GM21390 (cell line): Measurements from ENCODE around the gene PSORS1C1.

Source experiments
- ATAC-seq: cut with Tn5 transposase; IDR thresholded peaks from one replicate; pipeline ENCODE4 v1.9.1; 2021; ENCODE audit not compliant: unreplicated experiment

Gene PSORS1C1

DNA sequence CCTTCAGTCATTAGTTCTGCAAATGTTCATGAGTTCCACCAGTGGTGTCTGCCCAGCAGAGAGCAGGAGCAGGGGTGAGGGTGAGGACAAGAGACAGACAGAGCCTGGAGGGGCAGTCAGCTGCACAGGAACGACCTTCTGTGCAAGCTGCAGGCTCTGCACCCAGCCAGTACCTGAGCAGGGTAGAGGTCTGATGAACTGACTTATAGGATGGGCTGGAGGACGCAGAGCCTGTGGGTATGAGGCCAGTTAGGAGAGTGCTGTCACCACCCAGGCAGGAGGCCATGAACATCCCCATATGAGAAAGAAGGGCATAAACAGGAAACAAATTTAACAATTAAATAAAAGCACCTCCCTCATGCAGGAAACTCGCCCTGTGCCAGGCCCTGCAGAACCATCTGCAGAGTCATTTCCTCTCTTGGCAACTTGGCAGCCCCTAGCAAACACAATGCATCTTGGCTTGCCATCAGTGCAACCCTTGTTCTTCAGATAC, 20.2 kb upstream of the PSORS1C1 start:
- no peak for ATAC-seq

DNA sequence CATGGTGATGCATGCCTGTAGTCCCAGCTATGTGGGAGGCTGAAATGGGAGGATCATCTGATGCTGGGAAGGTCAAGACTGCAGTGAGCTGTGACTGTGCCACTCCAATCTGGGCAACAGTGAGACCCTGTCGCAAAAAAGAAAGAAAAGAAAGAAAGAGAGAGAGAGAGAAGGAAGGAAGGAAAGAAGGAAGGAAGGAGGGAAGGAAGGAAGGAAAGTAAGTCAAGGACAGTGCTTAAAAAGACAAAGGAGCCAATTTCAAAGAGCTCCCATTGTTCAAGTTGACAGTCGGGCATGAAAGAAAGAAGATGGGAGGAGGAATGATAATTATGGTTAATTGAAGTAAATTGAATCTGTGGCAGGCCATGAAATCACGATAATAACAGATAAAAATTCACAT, 18.4 kb upstream of the PSORS1C1 start:
- no peak for ATAC-seq

DNA sequence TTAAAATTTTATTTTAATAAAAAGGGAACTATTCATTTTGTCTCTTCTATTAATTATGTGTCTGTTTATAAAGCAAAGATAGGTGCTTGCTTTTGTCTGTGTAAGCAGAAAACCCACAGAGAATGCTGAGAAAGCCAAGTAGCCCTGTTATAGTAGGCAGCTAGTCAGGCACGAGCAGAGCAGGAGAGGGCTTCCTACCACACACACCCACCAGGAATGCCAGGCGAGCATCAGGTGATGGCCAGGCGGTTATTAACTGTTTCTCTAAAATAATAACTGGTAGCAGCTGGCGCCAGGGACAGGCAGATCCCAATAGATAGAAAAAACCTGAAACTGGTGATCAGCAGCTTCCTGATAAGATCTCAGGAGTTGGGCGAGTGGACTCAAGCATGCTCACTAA, 17.9 kb upstream of the PSORS1C1 start:
- ATAC-seq: no peak

DNA sequence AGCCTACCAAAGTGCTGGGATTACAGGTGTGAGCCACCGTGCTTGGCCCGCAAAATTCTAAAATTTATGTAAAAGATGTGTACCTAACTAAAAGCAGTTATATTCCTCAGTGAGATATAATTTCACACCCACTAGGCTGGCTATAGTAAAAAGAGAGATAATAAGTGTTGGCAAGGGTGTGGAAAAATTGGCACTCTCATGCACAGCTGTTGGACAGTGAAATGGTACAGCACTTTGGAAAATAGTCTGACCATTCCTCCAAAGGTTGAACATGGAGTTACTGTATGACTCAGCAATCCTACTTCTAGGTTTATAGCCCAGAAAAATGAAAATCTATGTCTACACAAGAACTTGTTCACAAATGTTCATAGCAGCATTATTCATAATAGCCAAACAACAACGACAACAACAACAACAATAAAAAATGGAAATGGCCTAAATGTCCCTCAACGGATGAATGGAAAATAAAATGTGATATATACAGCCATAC, 16.1 kb upstream of the PSORS1C1 start:
- no peak for ATAC-seq

DNA sequence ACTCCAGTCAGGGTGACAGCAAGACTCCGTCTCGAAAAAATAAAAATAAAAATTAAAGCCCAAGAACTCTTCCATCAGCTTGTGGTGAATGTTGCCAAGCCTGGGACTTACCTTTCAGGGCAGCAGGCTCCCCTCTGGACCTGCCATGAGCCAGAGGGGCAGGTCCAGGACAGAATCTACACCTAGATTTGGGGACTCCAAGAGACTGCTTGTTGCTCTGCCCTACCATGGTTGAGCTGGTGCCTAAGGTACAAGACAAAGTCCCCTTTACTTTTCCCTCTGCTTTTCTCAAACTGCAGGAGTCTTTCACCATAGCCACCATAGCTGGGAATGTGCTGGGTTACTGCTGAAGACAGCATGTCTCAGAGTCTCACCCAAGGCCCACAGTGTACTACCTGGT, 11.5 kb upstream of the PSORS1C1 start:
- ATAC-seq: no peak

DNA sequence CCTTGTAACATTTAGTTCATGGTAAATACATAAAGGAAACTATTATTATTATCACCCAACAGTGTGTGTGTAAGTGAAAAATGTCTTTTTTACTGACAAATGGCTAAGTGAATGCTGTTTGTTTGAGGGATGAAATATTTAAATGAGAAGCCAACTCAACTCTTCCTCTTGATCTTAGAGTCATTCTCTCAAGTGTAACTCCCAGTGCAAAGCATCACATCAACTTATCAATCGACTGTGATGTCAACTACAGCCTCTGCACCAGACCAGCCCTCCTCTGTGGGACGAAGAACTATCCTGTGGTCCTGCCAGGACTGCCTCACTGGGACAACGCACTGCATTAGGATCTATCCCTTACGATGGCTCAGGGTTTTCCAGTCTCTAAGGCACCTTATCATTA, 7.5 kb upstream of the PSORS1C1 start:
- no peak for ATAC-seq

DNA sequence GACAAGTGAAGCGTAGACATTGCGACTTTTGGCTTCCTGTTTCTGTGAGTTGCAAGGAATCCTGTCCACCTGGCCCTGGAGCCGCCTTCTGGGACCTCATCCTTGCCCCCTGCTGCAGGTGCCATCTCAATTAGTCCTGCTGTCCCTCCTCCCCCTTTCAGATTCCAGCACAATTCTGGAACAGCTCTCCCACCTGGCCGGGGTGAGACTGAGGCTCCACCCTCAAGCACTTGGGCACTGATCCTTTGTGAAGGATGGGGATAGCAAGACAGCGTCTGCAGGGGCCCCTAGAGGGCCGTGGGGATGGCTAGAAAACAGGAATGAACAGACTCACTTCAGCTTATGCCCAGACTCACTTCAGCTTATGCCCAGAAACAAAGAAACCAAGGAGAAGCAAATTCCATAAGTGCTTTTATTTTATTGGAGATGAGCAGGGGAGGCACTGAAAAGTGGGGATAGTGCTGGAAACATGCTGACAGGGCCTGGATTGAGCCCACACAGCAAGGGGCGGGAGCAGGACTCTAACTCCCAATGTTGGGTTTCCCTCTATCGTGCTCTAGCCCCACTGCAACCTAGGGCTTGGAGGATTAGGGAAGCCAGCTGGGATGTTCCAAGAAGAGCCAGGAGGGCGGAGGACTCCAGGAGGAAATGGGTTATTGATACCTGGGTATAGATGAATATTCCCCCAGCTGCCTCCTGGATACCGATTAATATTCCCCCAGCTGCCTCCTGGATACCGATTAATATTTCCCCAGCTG, 3.6 kb upstream of the PSORS1C1 start:
- ATAC-seq: no peak

DNA sequence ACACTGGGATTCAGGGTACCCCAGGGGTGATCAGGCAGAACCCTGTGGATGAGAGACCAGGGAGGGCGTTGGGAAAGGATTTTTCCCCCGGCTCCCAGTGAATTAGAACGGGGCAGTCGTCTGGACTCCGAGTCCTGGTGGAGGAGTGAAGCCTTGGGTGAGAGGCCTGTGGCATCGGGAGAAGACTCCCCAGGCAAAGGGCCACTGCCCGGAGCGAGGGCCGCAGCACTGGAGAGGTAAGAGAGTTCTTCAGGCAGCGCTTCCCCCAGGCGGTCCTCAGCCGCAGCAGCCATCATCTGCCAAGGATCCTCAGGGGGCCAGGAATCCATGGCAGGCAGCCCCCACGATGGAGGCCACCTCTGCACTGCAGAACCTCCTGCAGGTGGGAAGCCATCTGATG, 2.9 kb upstream of the PSORS1C1 start:
- ATAC-seq: no peak

DNA sequence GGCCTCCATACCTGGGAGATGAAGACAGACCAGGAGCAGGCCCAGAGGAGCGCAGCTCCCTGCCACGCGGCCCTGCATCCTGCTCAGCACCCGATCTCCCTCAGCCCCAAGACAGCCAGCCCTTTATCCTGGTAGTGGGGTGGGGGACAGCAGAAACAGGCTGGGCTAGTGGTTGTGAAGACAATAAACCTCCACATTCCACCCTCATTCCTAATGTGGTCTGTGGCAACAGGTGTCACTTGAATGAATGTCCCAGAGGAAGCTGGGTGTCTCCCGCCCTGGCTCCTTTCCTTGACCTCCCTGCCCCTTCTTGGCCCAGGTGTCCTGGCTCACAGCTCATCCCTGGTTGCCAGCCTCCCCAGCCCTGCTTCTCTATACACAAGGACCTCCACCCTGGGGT, 2.1 kb upstream of the PSORS1C1 start, which contains the start of gene C6orf15:
TSS of gene C6orf15 (minus strand) at position 98 of the 400 bp plus-strand sequence. CDS start at position 78, 20 bp downstream.
- ATAC-seq: no peak

DNA sequence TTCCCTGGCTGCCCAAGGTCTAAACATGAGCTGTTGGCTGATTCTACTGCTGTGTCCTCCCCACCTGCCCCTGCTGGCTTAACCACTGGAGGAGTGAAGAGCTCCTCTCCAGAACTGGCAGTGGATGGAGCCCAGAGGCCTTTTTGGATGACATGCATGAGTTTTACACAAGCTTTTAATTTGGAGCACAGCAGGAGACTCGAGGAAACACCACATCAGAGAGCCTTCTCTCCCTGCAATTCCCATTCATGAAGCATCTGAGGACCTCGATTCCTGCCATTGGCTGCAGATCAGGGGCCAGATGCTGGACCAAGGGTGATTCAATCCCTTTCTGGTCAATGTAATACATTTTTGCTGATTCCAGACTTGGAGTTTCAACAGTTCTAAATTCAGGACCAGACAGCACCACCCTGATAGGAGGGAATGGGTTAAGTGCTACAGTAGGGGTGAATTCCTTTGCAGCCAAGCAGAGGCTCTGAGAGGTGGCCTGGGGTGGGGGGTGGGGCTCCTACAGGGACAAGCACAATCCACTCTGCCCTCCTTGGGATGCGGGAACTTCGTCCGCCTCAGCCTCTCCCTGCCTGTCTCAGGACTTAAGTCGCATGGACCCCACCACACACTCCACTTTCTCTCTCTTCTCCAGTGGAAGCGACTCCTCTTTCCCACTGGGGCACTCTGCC, 599 bp upstream of the PSORS1C1 start:
- no peak for ATAC-seq

DNA sequence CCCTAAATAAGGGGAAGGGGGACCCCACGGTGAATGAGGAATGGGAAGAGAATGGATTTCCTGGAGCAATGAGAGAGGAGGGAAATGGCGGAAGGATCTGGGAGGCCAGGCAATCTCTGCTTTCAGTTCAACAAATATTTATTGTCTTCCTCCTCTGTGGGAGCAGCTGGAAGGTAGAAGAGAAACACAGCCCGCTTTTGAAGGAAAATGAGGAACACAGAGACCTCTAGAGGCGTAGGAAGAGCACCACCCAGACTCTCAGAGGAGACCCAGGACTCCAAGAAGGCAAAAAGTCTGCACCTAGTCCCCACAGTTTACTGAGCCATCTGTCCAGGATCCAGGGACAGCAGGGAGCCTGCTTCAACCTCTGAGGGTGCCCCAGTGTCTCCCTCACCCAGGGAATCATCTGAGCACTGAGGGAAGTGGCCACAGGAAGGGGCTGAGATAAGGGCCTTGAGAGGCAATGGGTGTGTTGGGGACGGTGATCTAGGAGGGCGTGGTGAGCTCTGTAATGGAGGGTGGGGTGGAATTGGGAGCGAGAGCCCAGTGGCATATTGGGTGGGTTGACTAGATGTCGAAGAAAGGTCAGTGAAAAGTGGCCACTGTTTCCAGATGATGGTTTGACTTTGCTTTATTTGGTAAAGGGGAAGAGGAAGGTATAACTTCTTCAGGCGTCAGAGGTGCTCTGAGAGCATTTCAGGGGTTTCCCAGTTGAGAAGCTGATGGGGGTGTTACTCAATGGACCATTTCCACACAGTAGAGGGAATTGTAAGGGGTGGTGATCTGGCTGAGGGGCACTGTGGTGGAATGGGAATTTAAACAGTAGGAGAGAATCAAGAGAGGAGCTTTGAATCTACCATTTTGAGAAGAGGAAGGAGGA, 610 bp downstream of the PSORS1C1 start:
- no peak for ATAC-seq

DNA sequence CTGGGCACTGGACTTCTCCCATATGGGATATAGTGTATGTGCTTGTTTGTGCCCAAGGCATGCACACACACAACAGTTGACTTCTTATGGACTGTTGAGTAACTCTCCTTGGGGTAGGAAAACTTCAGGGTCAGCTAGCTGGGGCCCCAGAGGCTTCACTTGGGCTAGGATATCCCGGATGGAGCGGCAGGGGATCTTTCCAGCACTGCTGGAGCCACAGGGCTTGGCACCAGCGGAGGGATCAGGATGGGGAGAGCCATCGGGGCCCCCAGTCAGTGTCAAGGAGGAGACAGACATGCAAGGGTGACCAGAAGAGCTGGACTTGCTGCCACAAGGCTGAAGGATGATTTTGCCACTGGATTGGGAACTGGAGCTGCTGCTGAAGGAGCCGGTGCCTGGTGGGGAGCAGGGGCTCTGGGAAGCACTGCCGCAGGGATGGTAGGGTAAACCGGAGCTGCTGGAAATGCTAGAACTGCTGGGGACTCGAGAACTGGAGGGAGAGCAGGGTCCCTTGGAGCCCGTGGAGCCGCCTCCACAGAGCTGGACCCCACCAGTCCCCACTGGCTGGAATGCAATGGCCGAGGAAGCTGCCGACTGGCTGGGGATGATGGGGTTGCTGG, 1.5 kb downstream of the PSORS1C1 start:
- no peak for ATAC-seq

DNA sequence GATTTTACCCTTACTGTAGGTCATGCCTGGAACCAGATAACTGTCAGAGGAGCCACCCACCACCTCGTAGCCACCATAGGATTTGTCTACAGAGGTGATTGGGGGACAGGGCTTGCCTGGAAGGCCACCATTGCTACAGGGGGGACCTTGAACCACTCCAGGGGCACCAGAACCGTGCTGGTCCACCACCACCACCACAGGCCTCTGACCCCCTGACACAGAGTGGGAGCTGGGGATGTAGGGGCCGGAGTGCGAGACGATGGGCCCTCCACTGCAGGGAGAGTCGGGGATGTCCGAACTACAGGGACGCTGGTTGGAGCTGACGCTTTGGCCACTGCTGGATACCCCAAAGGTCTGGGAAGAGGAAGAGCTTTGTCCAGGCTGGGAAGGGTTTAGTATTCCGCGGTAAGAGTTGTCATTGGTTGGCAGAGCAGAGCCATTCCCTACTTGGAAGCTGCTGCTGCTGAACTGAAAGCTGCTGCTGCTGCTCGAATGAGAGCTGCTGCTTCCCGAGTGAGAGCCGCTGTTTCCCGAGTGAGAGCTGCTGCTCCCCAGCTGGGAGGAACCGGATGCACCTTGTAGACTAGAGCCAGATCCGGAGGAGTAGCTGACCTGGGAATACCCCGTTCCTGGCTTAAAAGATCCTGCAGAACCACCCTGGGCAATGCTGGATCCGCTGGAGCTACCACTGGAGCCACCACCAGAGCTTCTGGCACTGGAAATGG, 2.2 kb downstream of the PSORS1C1 start:
- ATAC-seq: no peak

DNA sequence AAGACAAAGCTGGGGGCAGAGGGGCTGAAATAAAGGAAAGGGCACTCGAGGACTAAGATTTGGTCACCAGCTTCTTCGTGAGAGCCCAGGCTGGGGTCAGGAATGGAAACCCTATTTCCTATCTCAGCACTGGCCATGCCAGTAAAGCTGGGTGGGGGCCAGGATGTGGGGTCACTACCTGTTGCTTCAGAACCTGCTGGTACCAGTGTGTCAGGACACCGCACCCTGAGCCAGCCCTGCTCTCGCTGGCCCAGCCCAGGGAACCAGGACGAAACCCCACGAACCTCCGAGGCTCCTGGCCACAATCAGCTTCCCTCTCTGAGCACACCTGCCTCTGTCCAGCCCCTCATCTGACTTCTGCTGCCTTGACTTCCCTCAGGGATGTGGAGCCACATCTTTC, 3.6 kb downstream of the PSORS1C1 start:
- ATAC-seq: no peak

DNA sequence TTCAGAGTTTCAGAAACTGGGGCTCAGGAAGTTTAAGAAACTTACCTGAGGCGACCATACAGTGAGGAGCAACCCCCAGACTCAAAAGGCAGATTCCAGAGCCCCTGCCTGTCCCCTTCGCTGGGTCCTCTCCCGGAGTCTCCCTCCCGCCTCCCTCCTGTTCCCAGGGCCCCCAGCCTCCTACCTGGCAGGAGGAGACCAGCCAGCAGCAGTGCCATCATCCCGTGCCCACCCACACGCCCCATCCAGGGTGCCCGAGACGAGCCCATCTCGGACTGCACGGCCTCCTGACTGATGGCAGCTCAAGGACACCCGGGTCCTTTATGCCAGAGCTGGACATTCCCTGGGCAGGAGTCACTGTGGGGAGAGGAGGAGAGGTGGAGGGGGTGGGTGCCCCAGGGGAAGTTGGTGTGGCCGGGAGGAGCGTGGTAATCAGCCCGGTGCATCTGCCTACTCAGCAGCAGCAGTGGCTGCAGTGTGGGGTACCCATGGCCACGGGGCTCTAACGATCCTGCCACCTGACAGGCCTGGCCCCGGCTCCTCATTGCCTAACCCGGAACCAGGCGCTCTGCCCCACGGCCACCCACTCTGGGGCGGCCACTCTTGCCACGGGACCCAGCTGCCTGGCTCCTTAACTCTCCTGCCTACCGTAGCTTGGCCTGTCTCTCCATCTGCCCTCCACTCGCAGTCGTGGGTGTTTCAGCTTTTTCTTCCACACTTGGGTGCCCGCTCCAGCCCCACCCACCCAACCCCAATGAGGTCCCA, 5.7 kb downstream of the PSORS1C1 start, which contains the start of gene CDSN:
TSS of gene CDSN (minus strand) at position 296 of the 765 bp plus-strand sequence. CDS start at position 269, 27 bp downstream.
- no peak for ATAC-seq

DNA sequence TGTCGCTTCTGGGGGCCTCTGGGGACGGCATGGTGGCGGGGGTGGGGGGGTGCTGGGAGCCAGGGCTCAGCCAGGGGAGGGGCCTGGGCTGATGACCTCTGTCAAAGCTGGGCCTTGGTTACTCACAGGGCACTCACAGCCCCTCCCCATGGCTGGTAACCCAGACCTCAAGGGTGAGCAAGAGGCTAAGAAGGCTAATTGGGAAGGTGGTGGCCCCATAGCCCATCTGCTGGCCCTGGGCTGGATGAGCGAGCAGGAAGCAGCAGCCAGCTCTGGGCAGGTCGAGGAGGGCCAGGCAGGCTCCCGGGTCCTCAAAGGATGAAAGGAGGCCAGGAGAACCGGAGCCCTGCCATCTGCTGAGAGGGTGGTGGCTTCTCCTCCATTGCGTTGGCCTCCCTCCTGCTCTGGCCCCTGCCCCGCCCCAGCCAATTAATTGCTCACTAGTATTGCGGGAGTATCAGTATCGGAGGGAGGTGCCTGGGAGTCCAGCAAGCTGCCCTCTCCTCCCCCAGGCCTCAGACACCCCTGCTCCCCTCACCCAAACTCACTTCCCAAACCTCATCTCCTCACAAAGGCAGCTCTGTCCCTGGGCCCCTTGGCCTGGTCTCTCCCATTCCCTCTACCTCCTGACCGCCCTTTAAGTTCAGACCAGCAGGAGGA, 6.7 kb downstream of the PSORS1C1 start:
- no peak for ATAC-seq

DNA sequence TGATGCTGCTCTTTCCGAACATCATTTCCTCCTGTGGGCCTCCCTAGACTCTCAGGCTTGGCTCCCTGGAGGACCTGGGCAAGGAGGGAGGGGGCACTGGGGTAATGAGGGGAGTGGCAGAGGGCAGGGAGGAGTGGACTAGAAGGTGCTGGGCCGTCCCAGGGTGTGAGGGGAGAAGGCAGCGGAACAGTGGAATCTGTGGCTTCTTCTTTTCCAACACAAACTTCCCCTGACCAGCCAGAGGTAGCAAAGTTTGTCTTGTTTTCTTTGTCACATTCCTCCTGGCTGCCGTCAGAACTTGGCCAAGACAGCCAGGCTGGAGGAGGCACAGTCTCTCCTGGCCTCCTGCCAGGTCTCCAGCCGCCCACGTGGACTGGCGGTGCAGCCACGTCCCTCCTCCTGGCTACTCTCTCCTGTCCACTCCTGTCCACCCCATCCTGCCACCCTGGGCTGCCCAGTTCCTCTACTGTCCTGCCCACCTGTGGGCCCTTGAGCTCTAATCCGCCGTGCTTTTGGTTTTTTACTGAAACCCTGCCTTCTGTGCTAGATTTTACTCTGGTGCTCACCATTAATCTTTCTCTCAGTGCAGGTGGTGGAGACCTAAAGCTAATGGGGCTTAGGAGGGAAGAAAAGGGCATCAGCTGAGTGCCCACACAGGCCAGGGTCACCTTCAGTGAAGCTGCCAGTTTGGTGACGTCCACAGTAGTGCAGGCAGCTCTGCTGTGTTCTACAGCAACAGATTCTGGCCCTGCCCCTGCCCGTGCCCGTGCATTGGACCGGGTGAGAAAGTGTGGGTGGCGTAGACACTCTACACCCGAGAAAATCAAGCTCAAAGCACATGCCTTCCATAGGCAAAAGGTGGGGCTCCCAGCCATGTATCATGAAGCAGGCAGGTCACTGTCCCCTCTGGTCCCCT, 8.4 kb downstream of the PSORS1C1 start:
- ATAC-seq: no peak

DNA sequence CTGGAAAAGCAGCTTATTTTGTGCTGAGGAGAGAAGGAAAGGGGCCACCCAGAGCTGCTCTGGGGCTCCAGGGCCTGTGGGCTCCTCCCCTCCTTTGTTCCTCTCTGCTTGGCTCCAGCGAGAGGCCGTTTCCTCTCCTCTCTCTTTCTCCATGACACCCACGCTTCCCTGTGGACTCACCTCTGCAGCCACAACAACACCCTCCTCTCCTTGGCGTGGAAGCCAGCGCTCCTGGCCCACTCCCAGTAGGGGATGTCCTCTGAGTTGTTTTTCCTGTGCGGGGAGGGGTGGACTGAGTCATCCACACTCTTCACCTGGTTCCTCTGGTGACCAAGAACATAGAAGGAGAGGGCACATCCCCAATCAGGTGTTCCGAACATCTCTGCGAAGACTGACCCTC, 10.6 kb downstream of the PSORS1C1 start:
- no peak for ATAC-seq
